ENCODE data around the gene POLE2. TPM values are rescaled to one million over a fixed set of nuclear protein-coding genes. Genes with fewer than 3 reads are reported as not detected.

Gene POLE2
- total and polyA plus RNA-seq, 2 of the 13 experiments (the other 11 are each of a cell fraction or from before 2014, with no cell fraction given): 16.6 to 37.0 TPM

- TF ChIP-seq NR2F2 (IDR thresholded peaks at IDR 0.05; ENCODE audit: borderline replicate concordance, low read depth): peak; percentile 70
- TF ChIP-seq SRSF1 (optimal IDR thresholded peaks at IDR 0.05; ENCODE audit: low read depth, low read length): no peak
- TF ChIP-seq ZNF605 (CRISPR knock-in tag; IDR thresholded peaks at IDR 0.05): peak; percentile 82
- peak; percentile 58; the same call in 1 of the 2 replicates for TF ChIP-seq ZNF7 (CRISPR knock-in tag; IDR thresholded peaks at IDR 0.05)
- TF ChIP-seq ZNF839 (CRISPR knock-in tag; IDR thresholded peaks at IDR 0.05; ENCODE audit: borderline replicate concordance): no peak
- TF ChIP-seq ATF4 (CRISPR knock-in tag; IDR thresholded peaks at IDR 0.05): peak in 1 of 2 experiments; percentile 82; a peak in 2 of 4 replicates
- peak; percentile 83 for TF ChIP-seq RFXAP (CRISPR knock-in tag; IDR thresholded peaks at IDR 0.05; ENCODE audit: borderline replicate concordance)
- peak; percentile 48 for TF ChIP-seq ZNF629 (CRISPR knock-in tag; conservative IDR thresholded peaks at IDR 0.05)
- peak; percentile 98 for TF ChIP-seq HNF4A (CRISPR knock-in tag; IDR thresholded peaks at IDR 0.05)
- TF ChIP-seq MIER3 (CRISPR knock-in tag; IDR thresholded peaks at IDR 0.05; ENCODE audit: borderline replicate concordance): peak; percentile 83; the same call in 1 of the 2 replicates
- TF ChIP-seq SAP130 (CRISPR knock-in tag; IDR thresholded peaks at IDR 0.05; ENCODE audit: low read depth): peak; percentile 99
- no peak for TF ChIP-seq ZBTB8A (CRISPR knock-in tag; IDR thresholded peaks at IDR 0.05; ENCODE audit: borderline replicate concordance, low read depth)
- TF ChIP-seq RERE (CRISPR knock-in tag; IDR thresholded peaks at IDR 0.05; ENCODE audit: low read depth): peak; percentile 17; the same call in 1 of the 2 replicates
Measured at GRCh38 chr14:49641697-49642129, 46.3 kb downstream of the POLE2 start (continued).
